Suprapubic skin (tissue), 4 donors: Measurements from ENCODE around the gene CFAP77.

Experiments used
- CTCF ChIP-seq, 2 donors: fragments of 200-600 bp in 1 of 2; fragments of 450-650 bp in 1 of 2; sonication (generic) in 1 of 2; IDR thresholded peaks; one replicate each; pipeline ENCODE4 v1.5.1; 2016 to 2019; ENCODE audit warnings: antibody characterized with exemption in 2 of 2, mild to moderate bottlenecking in 1 of 2, moderate library complexity in 1 of 2
- EP300 ChIP-seq: sonication (generic); formaldehyde crosslinking; IDR thresholded peaks from one replicate; pipeline ENCODE4 v1.6.1; 2017; ENCODE audit warnings: antibody characterized with exemption
- POLR2A ChIP-seq, 2 donors: fragments of 450-650 bp; IDR thresholded peaks; one replicate each; pipeline ENCODE4 v1.6.1; 2017; ENCODE audit warnings: antibody characterized with exemption in 2 of 2, mild to moderate bottlenecking in 2 of 2, moderate library complexity in 2 of 2
- POLR2AphosphoS5 ChIP-seq, 3 donors: sonication (generic); formaldehyde crosslinking; IDR thresholded peaks; one replicate each; pipeline ENCODE4 v1.6.1; 2017; ENCODE audit warnings: antibody characterized with exemption in 3 of 3

GRCh38 chr9:132531195-132531594, 121.2 kb downstream of the CFAP77 start:
- no peak for TF ChIP-seq CTCF (IDR thresholded peaks at IDR 0.05)
- no peak for TF ChIP-seq EP300
- no peak for TF ChIP-seq POLR2A (IDR thresholded peaks at IDR 0.05)
- no peak for TF ChIP-seq POLR2AphosphoS5 (IDR thresholded peaks at IDR 0.05)
